K562 (cell line): Measurements from ENCODE around the gene OTOGL.
"Not testable (repeated sequence)": the region's sequence is repeated elsewhere in the genome, so short reads cannot be mapped to it uniquely, and the experiment has no call there.

Experiments
- CEBPB ChIP-seq: fragments of 450-650 bp; IDR thresholded peaks from 2 replicates; pipeline ENCODE4 v1.6.1; 2016; ENCODE audit warnings: missing genetic modification characterization, missing compliant biosample characterization
- CTCF ChIP-seq, 3 experiments: IDR thresholded peaks in 2 of 3; conservative IDR thresholded peaks in 1 of 3; 2 replicates each; pipeline ENCODE4 v1.5.1; 2011 to 2012; ENCODE audit warnings: low read length in 3 of 3, mild to moderate bottlenecking in 3 of 3, control low read depth in 2 of 3, improper control_type of control experiment in 1 of 3, inconsistent platforms in 1 of 3, low read depth in 1 of 3, mixed read lengths in 1 of 3, moderate library complexity in 1 of 3; ENCODE audit not compliant: insufficient read depth in 2 of 3
- E2F3 ChIP-seq: fragments of 250-450 bp; sonication (Bioruptor Pico); IDR thresholded peaks from 2 replicates; pipeline ENCODE4 v1.4.0; 2020; ENCODE audit warnings: mild to moderate bottlenecking
- EHMT2 ChIP-seq: fragments of 450-650 bp; IDR thresholded peaks from 2 replicates; pipeline ENCODE4 v1.6.1; 2018; ENCODE audit warnings: antibody characterized with exemption
- EZH2 ChIP-seq: IDR thresholded peaks from 2 replicates; pipeline ENCODE4 v1.6.1; 2012; ENCODE audit warnings: low read depth, mild to moderate bottlenecking, inconsistent platforms, low read length, borderline replicate concordance
- KLF16 ChIP-seq: IDR thresholded peaks from 2 replicates; pipeline ENCODE4 v1.6.1; 2016; ENCODE audit warnings: antibody characterized with exemption
- MAZ ChIP-seq, 2 experiments: fragments of 450-650 bp in 1 of 2; sonication (generic) in 1 of 2; formaldehyde crosslinking; IDR thresholded peaks in 1 of 2; conservative IDR thresholded peaks in 1 of 2; 2 replicates each; pipeline versions ENCODE4 v1.4.0 to v1.5.0; 2020; ENCODE audit warnings: mild to moderate bottlenecking in 1 of 2, missing genetic modification reagents in 1 of 2
- POLR2A ChIP-seq: fragments of 450-650 bp; conservative IDR thresholded peaks from 2 replicates; pipeline ENCODE4 v1.6.1; 2016
- POLR2AphosphoS5 ChIP-seq: IDR thresholded peaks from 2 replicates; pipeline ENCODE4 v1.6.1; 2011; ENCODE audit warnings: mild to moderate bottlenecking, low read depth, low read length, moderate library complexity; ENCODE audit not compliant: control insufficient read depth, insufficient read depth
- RAD21 ChIP-seq, 2 experiments: fragments of 250-450 bp in 1 of 2; fragments of 450-650 bp in 1 of 2; sonication (Bioruptor Pico) in 1 of 2; formaldehyde crosslinking in 1 of 2; IDR thresholded peaks in 1 of 2; conservative IDR thresholded peaks in 1 of 2; 2 replicates each; pipeline versions ENCODE4 v1.4.0 to v1.8.0; 2020 to 2022; ENCODE audit warnings: mild to moderate bottlenecking in 2 of 2, moderate library complexity in 1 of 2
- SIN3A ChIP-seq, 2 experiments: fragments of 150-350 bp in 1 of 2; IDR thresholded peaks; 2 replicates each; pipeline ENCODE4 v1.6.1; 2011 to 2016; ENCODE audit warnings: borderline replicate concordance in 2 of 2, low read depth in 2 of 2, low read length in 2 of 2, mild to moderate bottlenecking in 2 of 2, moderate library complexity in 2 of 2; ENCODE audit not compliant: control insufficient read depth in 1 of 2
- SMARCC2 ChIP-seq: fragments of 450-650 bp; IDR thresholded peaks from 2 replicates; pipeline ENCODE4 v1.6.1; 2017; ENCODE audit warnings: antibody characterized with exemption, moderate library complexity, mild to moderate bottlenecking, low read depth
- TBP ChIP-seq: optimal IDR thresholded peaks from 2 replicates; pipeline ENCODE3; 2011; ENCODE audit warnings: low read depth, low read length, improper control_type of control experiment
- USF2 ChIP-seq: sonication (generic); formaldehyde crosslinking; IDR thresholded peaks from 2 replicates; pipeline ENCODE4 v1.5.0; 2020; ENCODE audit warnings: missing genetic modification reagents

DNA sequence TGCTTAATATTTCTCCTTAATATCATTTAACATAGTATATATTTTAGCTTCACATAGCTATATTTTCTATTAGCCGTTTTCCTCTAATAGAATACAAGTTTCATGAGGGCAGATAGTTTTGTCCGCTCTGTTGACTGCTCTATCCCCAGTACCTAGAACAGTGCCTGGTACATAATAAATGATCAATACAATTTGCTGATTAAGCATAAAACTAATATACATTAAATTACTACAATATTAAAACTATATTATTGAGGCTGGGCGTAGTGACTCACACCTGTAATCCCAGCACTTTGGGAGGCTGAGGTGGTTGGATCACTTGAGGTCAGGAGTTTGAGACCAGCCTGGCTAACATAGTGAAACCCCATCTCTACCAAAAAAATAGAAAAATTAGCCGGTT lies 128.6 kb downstream of the OTOGL start:
- TF ChIP-seq TBP; USF2 (CRISPR knock-in tag); EZH2; POLR2A; SMARCC2; CTCF (IDR thresholded peaks at IDR 0.05 in 2 of 3, conservative IDR thresholded peaks at IDR 0.05 in 1 of 3; ENCODE audit: insufficient read depth in 2 of 3, low read depth in 1 of 3, low read length in 3 of 3); POLR2AphosphoS5; RAD21 (CRISPR knock-in tag; conservative IDR thresholded peaks at IDR 0.05 in 1 of 2, IDR thresholded peaks at IDR 0.05 in 1 of 2); CEBPB; KLF16; MAZ (CRISPR knock-in tag; conservative IDR thresholded peaks at IDR 0.05 in 1 of 2, IDR thresholded peaks at IDR 0.05 in 1 of 2); EHMT2; SIN3A (IDR thresholded peaks at IDR 0.05; ENCODE audit: borderline replicate concordance in 2 of 2, control insufficient read depth in 1 of 2, low read depth in 2 of 2, low read length in 2 of 2); E2F3 (CRISPR knock-in tag): not testable (repeated sequence)
